ENCODE measurements around the gene ATP6V1E1.

ATP6V1E1 gene

GRCh38 chr22:17548756-17549035 is 79.9 kb downstream of the ATP6V1E1 start:
- H3K4me3 ChIP-seq (ENCODE audit: low read depth, low read length), result no peak overlapping the region
- H3K27ac ChIP-seq (ENCODE audit: low read depth, low read length), result no peak overlapping the region
- no peaks in the 10 kb centered on the region for H3K79me2 ChIP-seq (ENCODE audit: control insufficient read depth, insufficient read depth, low read length, unreplicated experiment)
- H3K4me1 ChIP-seq (ENCODE audit: control insufficient read depth, insufficient read depth, low read length, unreplicated experiment), result no peaks in the 10 kb centered on the region
- H3K36me3 ChIP-seq (ENCODE audit: insufficient read depth, low read length), result no peaks in the 10 kb centered on the region
- H3K27me3 ChIP-seq (ENCODE audit: insufficient read depth, low read length), result no peaks in the 10 kb centered on the region
- H2AFZ ChIP-seq (ENCODE audit: low read length, unreplicated experiment), result no peak overlapping the region

DNA sequence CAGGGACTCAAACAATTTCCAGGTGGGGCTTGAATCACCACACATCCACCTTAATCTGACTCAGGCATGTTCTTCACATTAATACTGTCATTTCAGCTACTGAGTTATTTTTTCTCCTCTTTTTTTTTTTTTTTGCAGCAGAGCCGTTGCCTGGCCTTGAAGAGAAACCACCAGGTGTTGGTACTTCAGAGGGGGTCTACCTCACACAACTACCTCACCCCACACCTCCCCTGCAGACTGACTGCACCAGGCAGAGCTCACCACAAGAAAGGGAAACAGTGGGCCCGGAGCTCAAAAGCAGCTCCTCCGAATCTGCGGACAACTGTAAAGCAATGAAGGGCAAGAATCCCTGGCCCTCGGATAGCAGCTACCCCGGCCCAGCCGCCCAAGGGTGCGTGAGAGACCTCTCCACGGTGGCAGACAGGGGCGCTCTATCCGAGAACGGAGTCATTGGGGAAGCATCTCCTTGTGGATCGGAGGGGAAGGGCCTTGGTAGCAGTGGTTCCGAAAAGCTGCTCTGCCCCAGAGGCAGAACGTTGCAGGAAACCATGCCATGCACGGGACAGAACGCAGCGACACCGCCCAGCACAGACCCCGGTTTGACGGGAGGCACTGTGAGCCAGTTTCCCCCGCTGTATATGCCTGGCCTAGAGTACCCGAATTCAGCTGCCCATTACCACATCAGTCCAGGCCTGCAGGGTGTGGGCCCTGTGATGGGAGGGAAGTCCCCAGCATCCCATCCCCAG is 80.4 kb downstream of the ATP6V1E1 start:
- Histone ChIP-seq H3K36me3 (ENCODE audit: insufficient read depth, low read length) (no peaks in the 10 kb centered on the region), H2AFZ (ENCODE audit: low read length, unreplicated experiment) (no peak overlapping the region), H3K4me3 (ENCODE audit: low read depth, low read length) (no peak overlapping the region), H3K27ac (ENCODE audit: low read depth, low read length) (no peak overlapping the region), H3K4me1 (ENCODE audit: control insufficient read depth, insufficient read depth, low read length, unreplicated experiment) (no peaks in the 10 kb centered on the region), H3K27me3 (ENCODE audit: insufficient read depth, low read length) (no peaks in the 10 kb centered on the region), H3K79me2 (ENCODE audit: control insufficient read depth, insufficient read depth, low read length, unreplicated experiment) (no peaks in the 10 kb centered on the region)

DNA sequence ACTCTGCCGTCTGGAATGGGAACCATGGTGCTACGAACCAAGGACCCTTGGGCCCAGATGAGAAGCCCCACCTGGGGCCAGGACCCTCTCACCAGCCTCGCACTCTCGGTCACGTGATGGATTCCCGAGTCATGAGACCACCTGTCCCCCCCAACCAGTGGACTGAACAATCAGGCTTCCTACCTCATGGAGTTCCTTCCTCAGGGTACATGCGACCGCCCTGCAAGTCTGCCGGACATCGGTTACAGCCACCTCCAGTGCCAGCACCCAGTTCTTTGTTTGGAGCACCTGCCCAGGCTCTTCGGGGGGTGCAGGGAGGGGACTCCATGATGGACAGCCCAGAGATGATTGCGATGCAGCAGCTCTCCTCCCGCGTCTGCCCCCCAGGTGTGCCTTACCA is 86.1 kb downstream of the ATP6V1E1 start:
- H3K36me3 ChIP-seq (ENCODE audit: insufficient read depth, low read length), result no peaks in the 10 kb centered on the region
- no peak overlapping the region for H3K27ac ChIP-seq (ENCODE audit: low read depth, low read length)
- no peaks in the 10 kb centered on the region for H3K79me2 ChIP-seq (ENCODE audit: control insufficient read depth, insufficient read depth, low read length, unreplicated experiment)
- H3K4me3 ChIP-seq (ENCODE audit: low read depth, low read length), result no peak overlapping the region
- no peak overlapping the region for H2AFZ ChIP-seq (ENCODE audit: low read length, unreplicated experiment)
- no peaks in the 10 kb centered on the region for H3K4me1 ChIP-seq (ENCODE audit: control insufficient read depth, insufficient read depth, low read length, unreplicated experiment)
- no peaks in the 10 kb centered on the region for H3K27me3 ChIP-seq (ENCODE audit: insufficient read depth, low read length)
